Renal cortical epithelial cell (primary cell): Measurements from ENCODE around the gene TDP1. TPM values are rescaled to one million over a fixed set of nuclear protein-coding genes. Genes with fewer than 3 reads are reported as not detected.
"Not testable (repeated sequence)": the region's sequence is repeated elsewhere in the genome, so short reads cannot be mapped to it uniquely, and the experiment has no call there.

Experiments
- DNase-seq: peaks from one replicate; pipeline ENCODE4 v3.0.0-alpha.2; 2011; ENCODE audit warnings: low read depth
- total RNA-seq: library from RNA; depleted of rRNA; stranded (reverse); fragments of >200 nt; gene quantifications from 2 replicates; pipeline ENCODE4 v1.2.3, GENCODE V29; 2014

Gene TDP1
- total RNA-seq, 1 donor from 2014 or later, result 36.6 TPM

- DNase-seq, result no peak
Measured at GRCh38 chr14:89990218-89990617, 34.5 kb downstream of the TDP1 start.

GRCh38 chr14:89990623-89991275 is 35.0 kb downstream of the TDP1 start:
- DNase-seq, result no peak

- DNase-seq, result no peak
Measured at GRCh38 chr14:89992273-89992672, 36.5 kb downstream of the TDP1 start.

- no peak for DNase-seq
Measured at GRCh38 chr14:89996963-89997362, 41.2 kb downstream of the TDP1 start.

GRCh38 chr14:90000935-90001334 is 45.2 kb downstream of the TDP1 start:
- no peak for DNase-seq

GRCh38 chr14:90003526-90004307 is 48.0 kb downstream of the TDP1 start:
- no peak for DNase-seq

- no peak for DNase-seq
Measured at GRCh38 chr14:90005441-90005840, 49.7 kb downstream of the TDP1 start.

- DNase-seq, result no peak
Measured at GRCh38 chr14:90005939-90006530, 50.3 kb downstream of the TDP1 start.

- DNase-seq, result no peak
Measured at GRCh38 chr14:90017371-90017770, 61.6 kb downstream of the TDP1 start.

- DNase-seq, result no peak
Measured at GRCh38 chr14:90019824-90020523, 64.2 kb downstream of the TDP1 start.

GRCh38 chr14:90023176-90023896 is 67.6 kb downstream of the TDP1 start:
- no peak for DNase-seq

- no peak for DNase-seq
Measured at GRCh38 chr14:90024910-90025309, 69.2 kb downstream of the TDP1 start.

- not testable (repeated sequence) for DNase-seq
Measured at GRCh38 chr14:90026608-90027007, 70.9 kb downstream of the TDP1 start.

- DNase-seq, result no peak
Measured at GRCh38 chr14:90027842-90028241, 72.1 kb downstream of the TDP1 start.

- DNase-seq, result no peak
Measured at GRCh38 chr14:90034156-90034555, 78.4 kb downstream of the TDP1 start.

- DNase-seq, result no peak
Measured at GRCh38 chr14:90034835-90035525, 79.3 kb downstream of the TDP1 start.

GRCh38 chr14:90039253-90040010 is 83.7 kb downstream of the TDP1 start:
- no peak for DNase-seq

GRCh38 chr14:90040411-90040810 is 84.7 kb downstream of the TDP1 start:
- DNase-seq, result no peak

GRCh38 chr14:90042496-90043252 is 86.9 kb downstream of the TDP1 start:
- no peak for DNase-seq

GRCh38 chr14:90045616-90046015 is 89.9 kb downstream of the TDP1 start:
- peak; percentile 15 for DNase-seq
